Amniotic stem cell (primary cell): ENCODE measurements around the gene LRRC27.

Experiments
- DNase-seq: peaks from one replicate; lab custom pipeline; 2025; lab: John Stamatoyannopoulos, UW

LRRC27 gene

DNA sequence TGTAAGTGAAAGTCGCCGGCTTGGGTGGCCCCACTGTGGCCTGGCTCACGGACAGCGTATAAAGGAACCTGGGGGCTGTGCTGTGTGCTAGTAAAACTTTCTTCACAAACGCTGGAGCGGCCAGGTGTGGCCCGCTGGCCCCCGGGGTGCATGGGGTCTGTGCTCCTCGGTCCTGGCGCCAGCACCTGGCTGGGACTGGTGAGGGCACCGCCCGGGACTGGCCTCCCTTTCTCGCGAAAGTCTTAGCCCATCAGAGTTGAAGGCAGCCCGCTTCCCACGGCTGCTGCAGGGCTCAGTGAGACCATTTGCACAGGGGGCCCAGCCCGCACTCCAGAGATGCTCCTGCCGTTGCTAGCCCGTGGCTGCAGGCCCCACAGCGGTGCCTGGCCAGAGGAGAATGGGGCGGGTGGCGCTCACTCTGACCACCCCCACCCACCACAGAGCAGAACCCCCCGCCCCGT, 70.8 kb downstream of the LRRC27 start:
- no peak for DNase-seq

DNA sequence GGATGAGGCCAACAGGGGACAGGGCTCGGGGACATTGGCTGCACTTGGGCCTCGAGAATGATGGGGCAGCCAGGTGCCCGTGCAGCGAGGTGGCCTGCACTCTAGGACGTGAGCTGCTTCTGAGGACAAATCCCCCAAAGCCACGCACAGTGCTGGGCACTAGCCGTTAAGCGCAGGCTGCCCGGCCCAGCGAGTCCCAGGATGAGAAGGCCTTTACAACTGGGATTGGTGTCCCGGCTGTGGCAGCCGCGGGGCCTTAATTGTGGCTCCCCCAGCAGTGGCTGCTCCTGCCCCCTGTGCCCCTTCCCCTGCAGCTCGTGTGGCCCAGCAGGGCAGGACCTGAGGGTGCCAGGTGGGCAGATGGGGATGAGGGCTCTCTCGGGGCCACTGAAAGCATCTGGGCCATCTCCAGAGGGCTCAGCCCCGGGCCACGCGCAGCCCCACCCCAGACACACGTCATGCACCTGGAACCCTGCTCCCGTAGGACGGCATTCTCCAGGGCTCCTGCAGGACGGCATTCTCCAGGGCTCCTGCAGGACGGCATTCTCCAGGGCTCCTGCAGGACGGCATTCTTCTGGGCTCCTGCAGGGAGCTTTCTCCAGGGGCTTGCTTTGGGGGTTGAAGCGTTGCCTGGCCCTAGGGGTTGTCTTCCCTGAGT, 71.6 kb downstream of the LRRC27 start:
- DNase-seq = no peak

DNA sequence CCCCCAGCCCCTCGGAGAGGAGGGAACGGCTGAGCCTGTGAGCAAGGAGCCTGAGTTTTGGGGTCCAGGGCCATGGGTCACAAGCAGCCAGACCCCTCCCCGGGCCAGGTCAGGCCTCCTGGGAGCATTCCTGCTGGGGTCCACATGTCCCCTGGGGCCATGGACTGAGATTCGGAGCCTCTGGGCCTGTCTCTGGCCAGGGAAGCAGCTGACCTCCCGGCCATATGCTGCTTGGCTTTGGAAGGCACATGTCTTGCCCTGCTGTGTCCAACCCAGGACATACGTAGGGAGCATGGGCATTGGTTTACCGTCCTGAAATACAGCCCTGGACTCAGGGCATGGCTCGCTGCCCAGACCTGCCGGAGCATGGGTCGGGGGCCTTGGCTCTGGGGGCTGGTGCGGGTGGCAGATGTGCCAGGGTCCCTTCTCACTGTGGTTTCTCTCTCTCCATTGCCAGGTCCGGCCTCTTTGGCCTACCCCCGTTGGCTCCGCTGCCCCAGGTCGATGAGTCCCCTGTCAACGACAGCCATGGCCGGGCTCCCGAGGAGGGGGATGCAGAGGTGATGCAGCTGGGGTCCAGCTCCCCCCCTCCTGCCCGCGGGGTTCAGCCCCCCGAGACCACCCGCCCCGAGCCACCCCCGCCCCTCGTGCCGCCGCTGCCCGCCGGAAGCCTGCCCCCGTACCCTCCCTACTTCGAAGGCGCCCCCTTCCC, 72.3 kb downstream of the LRRC27 start:
- DNase-seq = no peak

DNA sequence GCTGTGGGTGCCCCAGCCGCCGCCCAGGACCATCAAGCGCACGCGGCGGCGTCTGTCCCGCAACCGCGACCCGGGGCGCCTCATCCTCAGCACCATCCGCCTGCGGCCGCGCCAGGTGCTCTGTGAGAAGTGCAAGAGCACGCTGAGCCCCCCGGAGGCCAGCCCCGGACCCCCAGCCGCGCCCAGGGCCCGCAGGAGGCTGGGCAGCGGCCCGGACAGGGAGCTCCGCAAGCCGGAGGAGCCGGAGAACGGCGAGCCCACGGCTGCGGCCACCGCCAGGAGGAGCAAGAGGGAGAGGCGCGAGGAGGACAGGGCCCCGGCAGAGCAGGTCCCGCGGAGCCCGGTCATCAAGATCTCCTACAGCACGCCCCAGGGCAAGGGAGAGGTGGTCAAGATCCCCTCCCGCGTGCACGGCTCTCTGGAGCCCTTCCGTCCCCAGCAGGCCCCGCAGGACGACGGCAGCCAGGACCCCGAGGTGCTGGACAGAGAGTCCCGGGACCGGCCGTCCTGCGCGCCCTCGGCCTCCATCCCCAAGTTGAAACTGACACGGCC, 73.0 kb downstream of the LRRC27 start:
- no peak for DNase-seq

DNA sequence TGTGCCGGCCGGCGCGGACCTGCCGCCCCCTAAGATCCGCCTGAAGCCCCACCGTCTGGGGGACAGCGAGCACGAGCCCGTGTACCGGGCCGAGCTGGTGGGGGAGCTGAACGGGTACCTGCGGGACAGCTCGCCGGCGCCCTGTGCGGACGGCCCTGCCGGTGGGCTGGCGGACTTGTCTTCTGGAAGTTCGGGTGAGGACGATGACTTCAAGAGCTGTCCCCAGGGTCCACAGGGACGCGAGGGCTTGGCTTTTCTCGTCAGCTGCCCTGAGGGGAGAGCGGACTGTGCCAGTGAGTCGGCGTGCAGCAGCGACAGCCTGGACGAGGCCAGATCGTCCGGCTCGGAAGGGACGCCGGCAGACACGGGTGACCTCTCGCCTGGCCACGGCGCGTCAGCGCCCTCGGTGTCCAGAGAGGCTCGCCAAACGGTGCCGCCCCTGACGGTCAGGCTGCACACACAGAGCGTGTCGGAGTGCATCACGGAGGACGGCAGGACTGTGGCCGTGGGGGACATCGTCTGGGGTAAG, 73.5 kb downstream of the LRRC27 start:
- DNase-seq = no peak

DNA sequence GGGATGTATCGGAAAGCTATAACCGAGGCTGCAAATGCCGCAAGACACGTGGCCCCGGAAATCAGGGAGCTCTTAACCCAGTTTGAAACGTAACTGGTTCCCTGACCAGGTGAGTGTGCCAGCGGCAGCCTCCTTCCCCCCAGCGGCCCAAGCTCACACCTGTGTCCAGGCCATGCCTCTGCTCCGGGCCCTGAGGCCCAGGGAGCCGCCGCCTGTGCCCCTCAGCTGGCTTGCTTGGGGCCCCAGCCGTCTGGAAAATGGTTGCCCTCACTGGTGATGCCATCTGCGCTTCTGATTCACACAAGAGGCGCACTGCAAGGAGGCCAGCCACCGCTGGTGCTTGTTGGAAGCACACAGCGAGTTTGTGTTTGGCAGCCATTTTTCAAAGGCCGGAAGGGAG, 74.2 kb downstream of the LRRC27 start:
- no peak for DNase-seq

DNA sequence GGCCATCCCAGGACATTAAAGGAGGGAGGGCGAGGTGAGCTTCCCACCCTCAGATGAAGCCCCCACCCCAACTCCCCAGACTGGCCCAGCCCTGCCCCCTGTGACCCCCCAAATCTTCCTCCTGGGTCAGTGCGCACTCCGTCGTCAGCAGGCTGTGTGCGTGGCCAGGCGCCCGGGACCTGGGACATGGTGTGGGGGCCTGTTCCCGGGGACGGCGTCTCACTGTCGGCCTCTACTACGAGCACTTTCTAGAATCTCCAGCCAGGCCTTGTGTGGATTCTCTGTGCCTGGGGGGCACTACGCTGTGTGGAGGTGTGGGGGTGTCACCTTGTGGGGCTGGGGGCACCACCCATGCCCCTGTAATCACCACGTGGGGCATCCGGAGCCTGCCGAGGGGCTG, 74.8 kb downstream of the LRRC27 start:
- no peak for DNase-seq

DNA sequence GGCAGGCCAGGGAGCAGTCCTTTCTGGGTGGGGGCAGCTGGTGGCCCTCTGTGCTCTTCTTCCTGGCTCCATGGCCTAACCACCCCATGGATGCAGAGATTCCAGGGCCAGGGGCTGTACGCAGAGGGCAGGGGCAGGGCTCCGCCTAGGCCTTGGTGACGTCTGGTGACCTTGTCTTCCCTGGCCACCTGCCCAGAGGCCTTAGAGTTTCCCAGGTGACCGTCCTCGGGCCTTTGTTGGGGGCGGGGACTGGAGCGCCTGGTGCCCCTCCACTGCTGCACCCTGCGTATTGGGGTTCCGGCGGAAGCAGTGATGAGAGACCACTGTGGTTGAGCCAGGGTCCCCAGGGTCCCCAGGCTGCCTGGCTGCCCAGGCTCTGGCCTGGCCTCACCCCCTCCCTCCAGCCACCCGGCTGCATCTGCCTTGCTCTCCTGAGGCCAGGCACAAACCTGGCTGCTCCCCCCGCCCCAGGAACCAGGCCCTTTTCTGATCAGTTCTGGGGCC, 75.3 kb downstream of the LRRC27 start:
- DNase-seq = no peak

DNA sequence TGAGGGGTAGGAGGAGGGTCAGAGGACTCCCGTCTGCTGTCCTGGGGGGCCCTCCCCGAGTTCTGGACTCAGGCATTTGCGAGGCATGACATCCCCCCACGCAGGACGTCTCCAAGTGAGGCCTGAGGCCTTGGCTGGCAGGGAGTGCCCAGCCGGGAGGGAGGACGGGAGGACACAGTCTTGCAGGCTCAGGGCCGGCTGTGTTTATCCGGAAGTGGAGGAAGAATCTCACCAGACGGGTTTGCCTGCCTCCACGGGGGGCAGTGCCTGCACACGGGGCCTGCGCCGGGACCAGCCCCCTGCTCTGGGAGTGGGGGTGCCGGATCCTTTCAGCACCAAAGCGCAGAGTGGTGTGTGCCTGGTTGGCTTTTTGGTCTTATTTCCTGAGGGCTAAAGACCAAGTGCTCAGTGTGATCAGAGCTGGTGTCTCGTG, 75.9 kb downstream of the LRRC27 start:
- no peak for DNase-seq

DNA sequence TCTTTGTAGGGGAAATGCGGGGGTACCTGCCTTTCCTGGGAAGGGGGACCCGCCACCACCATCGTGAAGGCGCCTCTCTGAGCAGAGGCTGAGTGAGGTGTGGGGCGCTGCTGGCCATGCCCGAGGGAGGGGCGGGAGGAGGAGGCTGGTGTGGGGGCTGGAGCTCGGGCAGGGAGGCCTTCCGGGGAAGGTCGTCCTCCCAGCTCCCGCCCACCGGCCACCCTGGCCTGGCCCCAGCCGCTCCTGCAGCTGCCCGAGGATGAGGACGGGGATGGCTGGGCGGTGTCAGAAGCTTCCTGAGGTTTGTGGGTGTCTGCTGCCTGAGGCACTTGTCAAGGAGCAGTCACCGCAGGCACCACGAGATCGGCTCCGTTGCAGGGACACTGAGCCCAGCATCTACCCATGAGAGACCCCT, 76.4 kb downstream of the LRRC27 start:
- no peak for DNase-seq

DNA sequence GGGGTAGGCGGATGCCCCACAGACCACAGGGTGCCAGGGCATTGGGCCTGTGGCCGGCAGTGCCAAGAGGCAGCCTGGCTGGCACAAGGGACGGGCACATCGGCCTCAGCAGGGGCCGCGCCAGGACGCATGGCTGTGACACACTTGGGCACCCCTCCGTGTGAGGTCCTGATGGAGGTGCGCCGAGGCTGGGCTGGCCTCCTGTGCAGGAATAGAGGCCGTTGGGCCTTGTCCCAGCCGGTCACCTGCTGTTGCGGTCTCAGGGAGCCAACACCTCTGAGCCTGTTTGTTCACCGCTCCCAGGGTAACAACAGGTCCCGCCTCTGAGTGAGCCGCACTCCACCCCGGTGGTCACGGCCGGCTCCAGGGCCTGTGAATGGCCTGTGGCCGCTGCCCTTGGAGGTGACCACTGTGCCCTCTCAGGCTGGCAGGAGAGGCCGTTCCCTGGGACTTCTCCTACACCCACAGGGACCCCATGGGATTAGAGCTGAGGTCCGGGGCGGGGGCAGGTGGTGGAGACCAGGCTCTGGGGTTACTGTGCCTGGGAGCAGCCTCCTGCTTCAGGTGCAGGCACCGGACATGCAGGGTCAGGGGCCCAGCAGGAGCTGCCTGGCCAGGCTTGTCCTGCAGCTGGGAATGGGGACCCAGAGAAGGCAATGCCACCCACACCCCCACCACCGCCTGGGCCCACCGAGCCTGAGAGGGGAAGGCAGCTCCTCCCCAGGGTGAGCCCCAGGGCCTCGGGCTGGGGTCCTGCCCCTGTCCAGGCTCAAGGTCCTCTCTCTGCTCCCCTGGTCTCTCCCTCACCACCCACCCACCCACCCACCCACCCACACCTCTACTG, 77.1 kb downstream of the LRRC27 start:
- no peak for DNase-seq

DNA sequence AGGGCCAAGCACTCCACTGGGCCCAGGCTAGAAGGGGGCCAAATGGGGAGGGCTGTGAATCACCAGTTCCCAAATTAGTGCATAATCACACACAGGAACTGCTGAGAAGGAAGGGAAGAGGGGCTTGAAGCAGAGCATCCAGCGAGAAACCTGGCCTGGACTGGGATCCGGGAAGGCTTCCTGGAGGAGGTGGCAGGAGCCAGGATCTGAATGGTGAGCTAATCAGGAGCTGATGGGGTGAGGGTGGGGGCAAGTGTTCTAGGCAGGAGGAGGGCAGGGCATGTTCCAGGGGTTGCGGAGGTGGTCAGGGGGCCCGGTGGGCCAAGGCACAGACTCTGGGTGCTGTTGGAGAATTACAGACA, 77.7 kb downstream of the LRRC27 start:
- DNase-seq = no peak

DNA sequence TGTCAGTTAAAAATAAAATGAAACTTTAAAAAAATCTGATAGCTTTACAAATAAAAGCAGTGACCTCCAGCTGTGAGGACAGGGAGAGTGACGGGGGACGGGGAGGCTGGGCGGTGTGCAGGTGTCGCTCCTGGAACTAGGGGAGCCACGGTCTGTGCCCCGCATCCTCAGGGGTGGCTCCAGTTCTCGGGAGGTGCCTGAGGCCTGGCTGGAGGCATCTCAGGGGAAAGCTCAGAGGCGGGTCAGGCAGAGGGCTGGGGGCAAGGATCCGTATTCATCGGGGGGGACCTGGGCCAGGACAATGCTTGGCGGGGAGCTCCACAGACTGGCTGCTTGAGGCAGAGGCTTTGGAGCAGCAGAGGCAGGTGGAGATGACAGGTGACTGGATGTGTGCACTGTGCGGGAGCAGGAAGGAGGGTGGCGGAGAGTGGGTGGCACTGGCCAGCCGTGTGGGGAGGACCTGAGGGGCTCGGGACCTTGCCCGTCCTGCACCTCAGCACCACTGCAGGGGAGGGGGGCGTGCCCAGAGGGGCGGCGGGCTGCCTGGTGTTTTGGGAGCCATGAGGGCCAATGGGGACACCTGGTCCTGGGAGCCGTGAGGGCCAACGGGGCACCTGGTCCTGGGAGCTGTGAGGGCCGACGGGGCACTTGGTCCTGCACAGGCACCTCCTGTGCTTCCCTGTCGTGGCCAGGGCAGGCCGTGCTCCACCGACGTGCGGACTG, 78.2 kb downstream of the LRRC27 start:
- no peak for DNase-seq

DNA sequence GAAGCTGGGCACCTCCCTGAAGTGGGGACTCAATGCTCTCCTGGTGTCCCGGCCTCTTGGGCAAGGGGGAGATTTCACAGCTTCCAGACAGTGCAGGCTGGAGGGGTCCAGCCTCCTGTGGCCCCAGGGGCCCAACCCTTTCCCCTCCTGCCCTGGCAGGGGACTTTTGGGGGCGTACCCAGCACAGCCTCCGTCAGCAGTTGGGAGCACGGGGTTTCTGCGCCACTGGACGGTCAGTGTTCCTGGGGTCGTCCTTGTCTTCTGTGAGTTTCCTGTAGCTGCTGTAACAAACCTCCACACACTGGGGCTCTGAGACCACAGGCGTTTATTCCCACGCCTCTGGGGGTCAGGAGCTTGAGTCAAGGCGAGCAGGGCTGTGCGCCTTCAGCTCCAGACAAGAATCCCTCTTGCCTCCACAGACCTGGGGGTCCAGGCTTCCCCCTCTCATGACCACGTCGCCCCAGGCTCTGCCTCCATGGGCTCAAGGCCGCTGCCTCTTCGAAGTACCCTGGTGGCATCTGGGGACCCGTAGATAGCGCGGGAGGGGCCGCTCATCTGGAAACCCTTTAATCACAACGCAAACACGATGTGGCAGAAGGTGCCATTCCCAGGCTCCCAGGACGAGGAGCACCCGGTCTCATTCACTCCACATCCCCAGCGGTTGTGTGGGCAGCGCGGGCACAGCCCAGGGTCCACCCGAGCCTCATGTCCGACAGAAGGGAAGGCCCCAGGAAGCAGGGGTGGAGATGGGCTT, 79.0 kb downstream of the LRRC27 start:
- DNase-seq = no peak

DNA sequence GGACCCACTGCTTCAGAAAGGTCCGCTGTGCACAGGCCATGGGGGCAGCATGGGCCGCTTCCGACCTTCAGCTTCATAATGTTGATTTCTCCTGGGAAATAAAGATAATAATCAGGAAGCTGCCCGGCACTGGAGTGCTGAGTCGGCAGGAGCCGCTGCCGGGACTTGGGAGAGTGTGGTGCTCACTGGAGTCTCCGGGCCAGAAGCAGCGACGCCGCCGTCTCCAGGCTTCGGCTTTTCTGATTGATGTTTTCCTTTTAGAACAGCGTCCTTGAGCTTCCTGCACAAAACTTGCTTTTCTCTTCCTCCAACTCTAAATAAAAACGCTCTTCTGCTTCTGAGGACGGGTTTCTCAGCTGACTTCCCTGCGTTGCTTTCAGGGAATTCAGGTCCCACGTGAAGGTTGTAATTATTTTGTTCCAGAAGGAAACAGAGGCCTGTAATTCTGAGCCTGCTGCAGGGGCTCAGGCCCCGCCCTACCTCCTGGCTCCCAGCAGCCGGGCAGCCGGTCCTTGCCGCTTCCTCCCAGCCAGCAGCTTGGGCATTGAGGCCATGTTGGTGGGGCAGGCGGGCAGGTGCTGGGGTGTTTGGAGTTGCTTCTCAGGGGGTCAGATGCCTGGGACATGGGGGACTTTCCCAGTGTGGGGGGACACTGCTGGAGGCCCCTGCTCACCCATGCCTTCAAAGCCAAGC, 79.7 kb downstream of the LRRC27 start:
- DNase-seq = no peak

DNA sequence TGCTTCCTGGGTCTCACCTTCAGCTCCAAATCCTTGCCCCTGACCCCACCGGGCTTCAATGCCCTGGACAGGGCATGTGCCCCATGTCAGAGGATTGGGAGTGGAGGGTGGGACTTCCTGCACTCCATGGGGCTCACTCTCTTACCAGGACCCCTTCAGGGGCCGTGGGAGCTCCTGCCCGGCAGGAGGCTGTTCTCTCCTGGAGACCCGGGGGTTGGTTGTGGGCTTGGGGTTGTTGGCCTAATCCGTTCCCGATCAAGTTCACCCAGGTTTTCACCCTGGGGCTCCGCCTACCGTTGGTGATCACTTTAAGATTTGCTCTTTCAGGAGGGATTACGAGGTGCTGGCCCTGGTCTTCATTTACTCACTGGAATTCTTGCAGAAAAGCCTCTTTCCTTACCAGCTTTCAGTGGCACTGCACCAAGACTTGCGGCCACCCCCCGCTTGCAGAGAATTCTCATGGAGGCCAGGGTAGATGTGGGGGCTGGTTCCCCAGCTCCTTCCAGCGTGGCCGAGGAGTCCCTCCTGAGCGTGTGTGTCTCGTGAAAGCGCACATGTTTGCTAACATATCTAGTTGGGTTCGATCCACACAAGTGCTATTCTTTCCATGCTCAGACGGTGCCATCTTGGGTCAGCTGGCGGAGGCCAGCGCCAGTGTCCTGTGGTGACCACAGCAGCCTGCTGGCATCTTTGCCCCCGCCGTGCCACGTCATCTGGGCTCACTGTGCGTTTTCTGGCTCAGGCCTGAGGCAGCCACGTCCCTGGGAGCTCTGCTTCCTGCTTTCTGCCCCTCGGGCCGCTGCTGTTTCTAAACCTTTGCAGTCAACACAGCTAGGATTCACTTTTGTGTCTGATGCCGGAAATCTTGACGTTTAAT, 80.6 kb downstream of the LRRC27 start:
- DNase-seq = no peak

DNA sequence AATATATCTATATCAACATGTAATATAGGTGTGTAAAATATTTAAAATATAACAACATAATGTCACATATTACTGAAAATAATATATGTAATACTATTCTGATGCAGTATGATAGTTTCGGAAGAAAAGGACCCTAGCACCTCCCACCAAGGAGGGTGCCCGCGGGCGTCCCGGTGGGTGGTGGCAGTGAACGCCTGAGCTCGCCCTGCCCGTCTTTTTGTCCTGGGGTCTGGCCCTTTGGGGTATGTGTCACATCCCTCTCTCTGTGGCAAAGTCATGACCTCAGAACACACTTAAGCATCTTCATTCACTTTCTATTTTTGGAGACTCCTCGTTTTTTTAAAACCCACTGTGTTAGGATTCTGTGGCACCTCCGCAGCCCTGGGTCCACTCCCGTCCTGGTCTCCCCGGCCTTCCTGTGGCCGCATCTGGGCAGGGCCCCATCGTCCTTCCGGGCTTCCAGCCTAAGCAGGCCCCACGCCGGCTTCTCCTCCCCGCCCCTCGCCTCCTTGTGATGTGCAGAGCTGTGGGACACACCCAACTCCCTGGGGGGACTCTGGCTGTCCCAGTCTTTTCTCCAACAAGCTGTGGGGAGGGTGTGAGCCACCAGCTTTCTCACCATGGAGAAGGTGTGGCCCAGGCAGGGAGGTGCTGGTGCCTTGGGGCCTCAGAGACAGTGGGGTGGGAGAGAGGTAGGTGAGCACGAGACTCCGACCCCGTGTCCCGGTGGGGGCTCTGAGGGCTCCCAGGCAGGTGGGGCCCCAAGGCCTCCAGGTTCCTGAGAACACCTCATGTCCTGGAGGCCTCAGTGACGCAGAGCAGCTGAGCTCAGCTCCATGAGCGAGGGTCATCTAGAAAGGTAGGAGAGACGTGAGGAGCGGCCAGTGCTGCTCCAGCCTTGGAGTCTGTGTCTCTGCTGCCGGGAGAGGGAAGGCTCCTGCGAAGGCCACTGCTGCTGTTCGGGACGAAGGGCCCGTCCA, 81.5 kb downstream of the LRRC27 start:
- no peak for DNase-seq
